Stimulated activated CD4-positive, alpha-beta T cell treated with anti-CD3 and anti-CD28 coated beads, Interleukin-4, amount 100 ng/mL, for 4 hours (primary cell): ENCODE results near the gene KCNQ2.
"Not testable (repeated sequence)": the region's sequence is repeated elsewhere in the genome, so short reads cannot be mapped to it uniquely, and the experiment has no call there.

Experiments
- DNase-seq, 2 experiments: peaks; one replicate each; pipeline ENCODE4 v3.0.0-alpha.2; 2020

Gene KCNQ2

DNA sequence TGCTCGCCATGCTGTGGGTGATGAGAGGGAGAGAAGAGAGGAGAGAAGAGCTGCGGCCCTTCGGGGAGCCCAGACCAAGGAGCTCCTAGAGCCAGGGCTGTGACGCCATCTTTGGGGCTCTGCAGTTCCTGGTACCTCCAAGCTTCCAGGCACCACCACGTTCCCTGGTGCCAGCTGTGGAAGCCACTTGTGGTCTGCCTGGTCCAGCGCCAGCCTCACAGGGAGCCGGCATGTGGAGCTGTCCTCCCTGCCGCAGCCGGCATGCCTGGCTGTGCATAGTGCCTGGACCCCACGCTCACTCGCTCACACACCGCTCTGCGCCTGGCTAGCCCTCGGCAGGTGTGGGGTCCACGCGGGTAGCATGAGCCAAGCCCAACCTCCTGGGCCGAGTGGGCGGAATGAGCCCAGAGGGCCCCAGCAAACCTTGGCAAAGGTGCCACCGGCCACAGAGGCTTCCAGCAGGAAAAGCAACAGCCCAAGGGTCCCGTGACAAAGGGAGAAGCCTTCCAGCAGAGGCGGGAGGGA, 92.0 kb downstream of the KCNQ2 start:
- no peak for DNase-seq

DNA sequence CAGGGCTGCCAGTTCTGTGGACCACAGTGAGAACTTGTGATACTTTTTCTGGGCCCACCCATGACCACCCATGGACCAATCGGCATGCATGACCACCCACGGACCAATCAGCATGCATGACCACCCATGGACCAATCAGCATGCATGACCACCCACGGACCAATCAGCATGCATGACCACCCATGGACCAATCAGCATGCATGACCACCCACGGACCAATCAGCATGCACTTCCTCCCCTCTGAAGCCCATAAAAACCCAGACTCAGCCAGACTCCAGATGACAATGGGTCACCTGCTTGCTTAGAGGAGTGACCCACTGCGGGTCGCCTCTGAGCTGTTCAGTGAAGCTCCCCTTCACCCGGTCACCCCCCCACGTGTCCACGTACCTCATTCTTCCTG, 92.6 kb downstream of the KCNQ2 start:
- not testable (repeated sequence) for DNase-seq

DNA sequence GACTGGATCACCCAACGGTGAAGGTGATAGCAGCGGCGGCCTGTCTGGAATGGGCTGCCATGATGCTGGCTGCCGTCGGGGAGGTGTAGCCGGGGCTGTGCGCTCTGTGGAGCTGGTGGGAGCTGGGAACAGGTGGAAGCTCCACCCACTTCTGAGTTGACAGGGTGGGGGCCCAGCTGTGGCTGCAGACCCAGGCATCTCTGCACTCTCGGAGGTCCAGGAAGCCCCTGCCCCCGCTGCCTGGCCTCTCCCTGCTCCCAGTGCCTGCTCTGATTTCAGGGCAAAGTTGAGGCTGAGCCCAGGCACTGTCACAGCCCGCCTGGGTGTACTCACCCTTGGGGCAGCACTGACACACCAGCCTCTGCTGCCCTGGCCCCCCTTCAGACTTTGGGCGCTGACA, 93.2 kb downstream of the KCNQ2 start:
- no peak for DNase-seq

DNA sequence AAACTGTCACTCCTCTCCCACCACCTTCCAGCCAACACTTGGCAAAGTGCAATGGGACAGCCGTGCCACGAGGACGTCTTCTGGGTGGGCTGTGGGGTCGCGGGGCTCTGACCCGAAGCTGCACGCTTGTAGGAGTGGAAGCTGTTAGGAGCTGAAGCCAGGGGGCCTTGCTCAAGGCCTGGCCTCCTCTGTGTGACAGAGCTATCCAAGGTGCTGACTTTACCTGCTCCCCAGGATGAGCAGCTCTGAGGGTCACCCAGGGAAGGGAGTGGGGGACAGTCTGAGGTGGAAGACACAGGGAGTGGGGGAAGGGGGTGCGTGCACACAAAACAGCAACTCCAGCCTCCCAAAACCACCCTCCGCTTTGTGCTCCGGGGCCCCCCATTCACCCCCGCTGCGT, 93.8 kb downstream of the KCNQ2 start:
- no peak for DNase-seq

DNA sequence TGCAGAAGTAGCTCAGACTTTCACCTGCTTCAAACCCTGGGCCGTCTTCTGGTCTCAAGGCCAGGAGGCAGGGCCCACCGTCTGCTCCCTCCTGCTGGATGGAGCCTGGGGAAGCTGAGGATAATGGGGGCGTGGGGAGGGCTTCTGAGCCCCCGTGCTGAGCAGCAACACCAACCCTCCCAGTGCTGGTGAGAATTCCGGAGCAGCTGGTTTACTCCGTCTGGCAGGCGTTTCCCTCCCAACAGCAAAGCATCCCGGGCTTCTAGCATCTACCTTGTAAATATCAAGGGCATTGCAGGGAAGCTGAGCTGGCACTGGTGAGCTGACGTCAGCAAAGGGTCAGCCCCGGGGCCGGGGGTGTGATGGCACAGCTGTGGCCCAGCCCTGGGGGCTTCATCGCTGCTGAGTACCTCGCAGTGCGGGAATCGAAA, 94.5 kb downstream of the KCNQ2 start:
- DNase-seq: no peak

DNA sequence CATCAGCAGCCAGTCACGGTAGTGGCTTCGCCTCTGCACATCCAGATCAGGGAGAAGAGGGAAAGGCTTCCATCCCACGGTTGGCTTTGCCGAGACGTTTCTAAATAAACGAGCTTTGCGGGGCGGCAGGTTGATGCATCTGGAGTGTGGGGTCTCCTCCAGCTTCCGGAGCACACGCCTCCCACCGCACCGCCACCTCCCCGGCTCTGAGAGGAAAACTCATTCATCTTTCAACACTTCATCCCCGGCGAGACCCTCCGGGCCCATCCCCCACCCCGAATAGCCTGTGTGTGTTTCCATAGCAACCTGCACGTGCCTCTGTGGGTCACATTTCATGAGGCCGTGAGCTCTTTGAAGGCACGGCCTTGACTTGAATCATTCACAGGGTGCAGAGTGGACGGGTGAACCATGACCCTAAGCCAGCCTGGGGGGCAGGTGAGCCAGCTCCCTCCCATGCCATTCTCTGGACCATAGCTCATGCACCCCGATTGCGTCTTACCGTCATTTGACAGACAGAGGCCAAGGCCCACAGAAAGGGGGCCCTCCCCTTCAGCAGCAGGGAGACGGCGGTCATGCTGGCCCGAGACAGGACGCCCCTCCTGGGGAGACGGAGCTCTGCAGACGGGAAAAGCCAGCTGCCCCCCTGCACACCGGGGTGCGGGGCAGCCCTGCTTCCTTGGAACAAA, 95.1 kb downstream of the KCNQ2 start:
- DNase-seq: no peak

DNA sequence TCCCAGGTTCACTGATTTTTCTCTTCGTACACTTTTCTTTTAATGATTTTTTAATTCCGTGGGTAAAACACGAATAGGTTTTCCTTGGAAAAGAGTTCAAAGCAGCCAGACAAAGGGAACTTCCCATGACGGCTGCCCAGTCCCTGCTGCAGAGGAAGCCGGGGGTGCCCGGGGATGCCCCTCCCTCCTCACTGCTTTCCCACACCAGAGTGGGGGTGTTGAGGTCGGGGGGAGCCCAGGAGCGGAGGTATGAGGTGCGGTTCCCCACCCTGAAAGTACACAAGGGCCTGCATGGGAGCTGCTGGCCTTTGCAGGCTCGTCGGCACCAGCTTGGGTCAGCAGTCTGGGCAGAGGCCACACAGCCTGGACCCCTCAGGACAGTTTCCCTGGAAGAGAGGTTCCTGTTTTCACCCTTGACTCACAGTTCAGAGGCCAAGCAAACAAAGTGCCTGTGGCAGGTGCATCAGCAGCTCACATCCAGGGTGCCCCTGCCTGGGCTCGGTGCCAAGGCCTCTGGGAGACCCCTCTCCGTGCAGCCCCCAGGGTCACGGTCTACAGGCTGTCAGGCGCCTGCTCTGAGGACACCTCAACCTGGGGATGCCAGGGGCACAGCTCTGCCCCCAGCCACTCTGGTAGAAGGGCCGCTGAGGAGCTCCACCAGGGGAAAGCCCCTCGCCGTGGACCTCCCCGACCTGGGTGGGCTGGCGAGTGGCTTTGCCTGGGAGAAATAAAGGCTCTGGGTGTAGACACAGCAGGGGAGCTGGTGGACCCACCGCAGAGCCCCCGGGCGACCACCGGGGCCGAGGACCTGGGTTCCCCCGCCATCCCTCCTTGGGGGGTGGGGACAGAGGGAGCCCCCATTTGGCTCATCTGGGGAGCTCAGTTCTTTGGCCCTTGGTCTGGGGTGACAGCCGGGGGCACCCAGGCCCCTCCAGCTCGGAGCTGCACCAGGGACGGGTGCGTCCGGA, 95.9 kb downstream of the KCNQ2 start:
- DNase-seq: no peak

DNA sequence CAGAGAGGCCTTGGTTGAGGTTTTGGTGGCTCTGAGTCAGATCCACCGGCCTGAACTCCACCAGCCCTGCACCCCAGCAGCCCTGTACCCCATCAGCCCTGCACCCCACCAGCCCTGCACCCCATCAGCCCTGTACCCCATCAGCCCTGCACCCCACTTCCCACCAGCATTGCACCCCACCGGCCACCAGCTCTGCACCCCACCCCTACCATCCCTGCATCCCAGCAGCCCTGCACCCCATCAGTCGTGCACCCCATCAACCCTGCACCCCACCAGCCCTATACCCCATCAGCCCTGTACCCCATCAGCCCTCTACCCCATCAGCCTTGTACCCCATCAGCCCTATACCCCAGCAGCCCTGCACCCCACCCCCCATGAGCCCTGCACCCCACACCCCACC, 97.0 kb downstream of the KCNQ2 start:
- no peak for DNase-seq

DNA sequence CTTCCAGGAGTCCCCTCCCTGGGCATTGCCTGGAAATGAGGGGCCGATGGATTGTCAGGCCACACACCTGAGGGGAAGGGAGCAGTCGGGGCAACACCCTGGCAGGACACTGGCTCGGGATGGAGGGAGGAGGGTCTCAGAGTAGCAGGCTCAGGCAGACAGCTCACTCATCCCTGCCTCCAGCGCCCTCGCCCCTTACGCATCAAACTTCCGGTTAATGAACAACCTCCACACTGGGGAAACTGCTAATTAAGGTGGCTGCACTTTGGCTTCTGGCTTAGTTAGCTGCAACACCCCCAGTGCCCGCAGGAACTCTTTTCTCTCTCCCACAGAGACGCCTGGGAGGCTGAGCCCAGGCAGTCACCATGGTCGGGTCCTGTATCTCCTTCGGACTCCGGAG, 98.0 kb downstream of the KCNQ2 start:
- no peak for DNase-seq

DNA sequence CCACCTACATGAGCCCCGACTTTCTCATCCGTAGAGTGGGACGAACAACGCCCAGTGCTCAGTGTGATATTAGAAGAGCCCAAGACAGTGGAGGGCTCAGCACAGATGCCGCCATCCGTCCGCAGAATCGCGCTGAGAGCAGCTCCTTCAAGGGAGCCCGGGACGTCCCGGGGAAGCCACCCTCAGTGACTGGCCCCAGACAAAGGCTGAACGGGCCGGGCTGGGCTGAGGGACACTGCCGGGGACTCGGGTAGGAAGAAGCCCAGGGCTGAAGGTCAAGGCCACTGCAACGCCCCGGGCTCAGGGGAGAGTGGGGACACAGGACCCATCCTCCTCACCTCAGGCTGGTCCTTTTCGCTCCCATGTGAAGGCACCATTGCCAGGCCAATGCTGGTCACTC, 98.5 kb downstream of the KCNQ2 start:
- no peak for DNase-seq

DNA sequence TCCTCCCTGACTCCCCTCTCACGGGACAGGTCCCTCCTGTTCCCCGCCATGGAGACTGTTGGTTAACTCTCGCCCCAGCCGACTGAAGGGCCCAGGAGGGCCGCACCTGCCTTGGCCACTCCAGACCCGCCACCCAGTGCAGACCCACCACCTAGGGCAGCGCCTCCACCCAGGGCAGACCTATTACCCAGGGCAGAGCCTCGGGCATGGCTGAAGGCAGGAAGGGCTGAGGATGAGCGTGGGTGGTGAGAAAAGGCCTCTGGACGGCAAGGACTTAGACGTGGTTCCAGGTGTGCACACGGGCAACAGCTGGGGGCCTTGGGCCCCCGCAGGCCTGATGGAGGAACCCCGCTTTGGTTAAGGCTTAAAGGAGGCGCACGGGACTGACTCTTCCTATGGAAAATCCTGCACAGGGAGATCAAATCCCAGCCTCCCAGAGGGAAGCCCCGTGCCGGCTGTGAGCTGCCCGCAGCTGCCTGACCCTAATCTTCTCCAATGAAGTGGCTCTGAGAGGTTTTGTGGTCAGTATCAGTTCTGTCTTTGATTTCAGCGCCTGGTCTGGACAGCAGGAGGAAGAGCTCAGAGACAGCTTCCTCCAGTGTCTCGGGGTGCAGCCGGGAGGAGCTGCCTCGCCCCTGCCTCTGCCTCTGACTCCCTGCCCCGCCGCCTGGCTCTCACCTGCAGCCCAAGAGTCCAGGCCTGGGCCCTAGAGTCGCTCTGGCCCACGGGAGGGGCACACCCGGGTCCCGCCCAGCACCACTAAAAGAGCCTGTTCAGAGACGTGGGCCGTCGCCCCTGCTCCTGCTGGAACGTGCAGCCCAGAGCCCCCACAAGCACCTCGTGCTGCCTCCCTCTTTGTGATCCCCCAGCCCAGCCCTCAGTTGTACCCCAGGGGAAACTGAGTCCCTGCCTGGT, 99.2 kb downstream of the KCNQ2 start:
- DNase-seq: no peak

DNA sequence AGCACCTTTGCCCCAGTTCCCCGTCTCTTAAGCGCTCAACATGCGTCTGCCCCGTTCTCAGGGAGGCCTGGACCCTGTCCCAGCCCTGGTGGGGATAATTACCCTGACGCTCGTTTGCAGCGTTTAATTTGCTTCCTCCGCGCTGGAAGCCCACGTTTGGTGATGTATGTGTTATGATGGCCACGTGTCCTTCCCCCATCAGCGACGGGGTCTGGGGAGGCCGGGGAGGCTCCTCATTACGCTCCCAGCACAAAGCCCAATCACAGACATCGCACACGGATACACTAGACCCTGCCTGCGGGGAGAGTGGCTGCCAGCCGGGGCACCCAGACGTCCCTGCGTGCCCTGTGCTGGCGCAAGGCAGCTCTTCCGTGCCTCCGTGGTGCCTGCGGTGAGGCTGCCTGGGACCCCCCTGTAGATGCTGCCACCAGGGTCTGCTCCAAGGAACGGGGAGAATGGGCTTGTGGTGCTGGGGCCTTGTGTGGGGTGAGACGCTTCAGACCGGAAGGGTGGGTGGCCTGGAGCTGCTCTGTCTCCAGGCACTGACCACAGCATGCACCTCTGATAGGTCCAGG, 101.1 kb downstream of the KCNQ2 start:
- DNase-seq: no peak

DNA sequence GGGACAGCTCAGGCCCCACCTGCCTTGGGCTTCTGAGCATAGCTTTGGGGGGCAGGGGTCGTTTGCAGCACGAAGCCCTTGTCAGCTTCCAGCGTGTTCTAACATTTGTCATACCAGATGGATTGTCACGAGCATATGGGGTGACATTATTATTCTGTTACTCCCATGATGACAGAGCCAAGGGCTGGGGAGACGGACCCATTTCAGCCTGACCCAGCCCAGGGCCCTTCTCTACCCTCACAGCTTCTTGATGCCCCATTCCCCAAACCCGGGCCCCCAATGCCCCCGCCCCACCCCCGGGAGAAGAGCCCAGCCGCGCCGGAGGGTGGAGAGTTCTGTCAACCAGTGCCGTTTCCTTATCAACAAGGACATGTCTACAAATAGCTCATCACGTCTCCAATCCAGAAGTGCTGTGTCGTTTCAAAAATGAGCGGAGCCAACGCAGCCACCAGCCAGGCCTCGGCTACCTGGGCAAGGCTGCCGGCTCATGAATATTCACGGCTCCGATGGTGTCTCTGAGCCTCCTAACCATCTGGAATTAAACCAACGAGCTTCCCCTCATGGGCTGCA, 101.8 kb downstream of the KCNQ2 start:
- no peak for DNase-seq

DNA sequence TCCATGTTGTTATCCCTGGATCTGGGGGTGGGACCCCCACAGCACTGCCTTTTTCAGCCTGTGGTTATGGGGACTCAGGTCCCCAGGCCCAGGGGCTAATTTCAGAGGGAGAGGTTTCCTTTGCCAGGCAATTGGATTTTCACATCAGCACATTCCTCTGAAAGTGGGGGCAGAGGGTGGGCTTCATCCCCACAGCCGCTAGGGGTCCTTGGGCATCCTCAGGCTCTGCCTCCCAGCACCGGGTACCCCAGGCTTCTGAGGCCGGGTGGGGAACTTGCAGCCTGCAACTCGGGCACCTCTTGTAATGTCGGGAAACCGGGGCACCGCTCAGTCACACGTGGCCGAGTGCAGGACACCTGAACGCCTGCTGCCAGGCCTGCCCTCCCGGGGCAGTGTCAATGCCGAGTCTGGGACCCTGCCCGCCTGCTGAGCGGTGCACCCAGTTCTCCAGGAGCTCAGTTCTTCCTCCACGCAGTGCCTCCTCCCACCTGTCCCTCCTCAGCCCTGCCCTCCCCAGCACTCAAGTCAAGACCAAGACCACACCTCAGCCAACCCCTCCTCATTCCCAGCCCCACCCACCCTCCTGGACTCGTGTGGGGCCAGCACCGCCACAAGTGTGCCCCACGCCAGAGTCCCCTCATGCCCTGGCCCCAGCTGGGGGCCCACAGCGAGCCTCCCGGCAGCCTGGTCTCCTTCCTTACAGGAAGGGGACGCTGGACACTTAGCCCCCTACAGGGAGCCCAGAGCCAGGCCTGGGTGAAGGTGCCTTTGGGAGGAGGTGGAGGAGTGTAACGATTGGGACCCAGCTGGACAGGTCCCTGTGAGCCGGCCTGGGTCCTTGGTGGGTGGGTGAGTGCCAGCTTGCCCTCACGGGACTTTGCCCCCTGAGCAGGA, 102.5 kb downstream of the KCNQ2 start:
- DNase-seq: no peak

DNA sequence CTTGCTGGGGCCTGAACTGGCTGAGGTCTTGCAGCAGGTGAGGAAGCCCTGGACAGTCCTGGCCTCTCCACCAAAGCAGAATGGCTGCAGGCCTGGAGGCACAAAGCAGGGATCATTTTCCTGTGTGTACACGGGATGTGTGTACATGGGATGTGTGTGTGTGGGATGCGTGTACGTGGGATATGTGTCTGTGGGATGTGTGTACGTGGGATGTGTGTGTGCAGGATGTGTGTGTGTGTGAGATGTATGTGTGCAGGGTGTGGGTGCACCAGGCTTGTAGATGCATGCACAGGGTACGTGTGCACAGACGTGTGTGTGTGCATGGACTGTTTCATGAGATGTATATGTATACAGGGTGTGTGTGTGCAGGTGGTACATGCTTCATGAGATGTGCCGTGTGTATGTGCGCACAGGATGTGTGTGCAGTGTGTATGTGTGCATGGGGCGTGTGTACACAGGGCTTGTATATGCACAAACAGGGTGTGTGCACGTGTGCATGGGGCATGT, 103.4 kb downstream of the KCNQ2 start:
- no peak for DNase-seq

DNA sequence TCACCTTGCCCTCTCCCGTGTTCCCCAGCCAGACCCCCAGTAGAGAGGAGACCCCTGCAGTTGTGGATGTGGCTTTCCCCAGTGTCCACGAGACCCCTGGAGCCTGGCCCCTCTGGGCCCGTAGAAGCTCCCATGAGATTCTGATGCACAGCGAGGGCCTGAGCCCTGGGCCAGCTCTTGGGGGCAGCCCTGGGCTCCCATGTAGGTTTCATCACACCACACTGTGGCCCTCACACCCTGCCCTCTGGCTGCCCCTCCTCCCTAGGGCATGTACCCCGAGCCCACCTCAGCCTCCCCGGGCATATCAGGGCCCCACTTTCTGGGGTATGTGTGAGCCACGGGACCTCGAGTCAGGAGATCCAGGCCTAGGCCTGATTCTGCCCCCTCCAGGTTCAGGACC, 104.3 kb downstream of the KCNQ2 start:
- DNase-seq: no peak

DNA sequence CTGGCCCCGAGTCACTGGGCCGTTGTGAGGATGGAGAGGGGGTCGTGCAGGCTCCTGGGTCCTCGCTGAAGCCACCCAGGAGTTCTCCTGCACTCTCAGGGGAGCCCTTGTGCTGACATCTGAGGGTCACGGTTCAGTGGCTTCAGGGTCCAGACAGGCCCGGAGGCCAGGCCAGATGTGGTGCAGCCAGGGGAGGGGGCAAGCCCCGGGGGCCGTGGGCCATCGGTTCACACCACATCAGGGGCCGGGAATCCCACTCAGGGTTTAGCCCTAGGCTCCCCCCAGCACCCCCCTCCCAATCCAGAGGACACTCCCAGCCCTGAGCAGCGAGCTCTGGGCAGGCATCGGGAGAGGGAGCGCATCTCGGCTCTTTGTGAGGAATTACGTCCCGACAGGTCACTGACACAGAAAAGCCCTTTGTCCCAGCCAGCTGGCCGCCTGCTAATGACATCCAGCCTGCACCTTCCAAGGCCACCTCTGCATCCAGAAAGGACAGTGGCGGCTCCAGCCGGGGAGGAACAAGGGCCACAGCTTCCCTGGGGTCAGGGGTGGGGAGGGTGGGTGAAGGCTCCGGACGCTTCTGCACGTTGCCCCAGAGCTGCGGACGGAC, 104.9 kb downstream of the KCNQ2 start:
- no peak for DNase-seq

DNA sequence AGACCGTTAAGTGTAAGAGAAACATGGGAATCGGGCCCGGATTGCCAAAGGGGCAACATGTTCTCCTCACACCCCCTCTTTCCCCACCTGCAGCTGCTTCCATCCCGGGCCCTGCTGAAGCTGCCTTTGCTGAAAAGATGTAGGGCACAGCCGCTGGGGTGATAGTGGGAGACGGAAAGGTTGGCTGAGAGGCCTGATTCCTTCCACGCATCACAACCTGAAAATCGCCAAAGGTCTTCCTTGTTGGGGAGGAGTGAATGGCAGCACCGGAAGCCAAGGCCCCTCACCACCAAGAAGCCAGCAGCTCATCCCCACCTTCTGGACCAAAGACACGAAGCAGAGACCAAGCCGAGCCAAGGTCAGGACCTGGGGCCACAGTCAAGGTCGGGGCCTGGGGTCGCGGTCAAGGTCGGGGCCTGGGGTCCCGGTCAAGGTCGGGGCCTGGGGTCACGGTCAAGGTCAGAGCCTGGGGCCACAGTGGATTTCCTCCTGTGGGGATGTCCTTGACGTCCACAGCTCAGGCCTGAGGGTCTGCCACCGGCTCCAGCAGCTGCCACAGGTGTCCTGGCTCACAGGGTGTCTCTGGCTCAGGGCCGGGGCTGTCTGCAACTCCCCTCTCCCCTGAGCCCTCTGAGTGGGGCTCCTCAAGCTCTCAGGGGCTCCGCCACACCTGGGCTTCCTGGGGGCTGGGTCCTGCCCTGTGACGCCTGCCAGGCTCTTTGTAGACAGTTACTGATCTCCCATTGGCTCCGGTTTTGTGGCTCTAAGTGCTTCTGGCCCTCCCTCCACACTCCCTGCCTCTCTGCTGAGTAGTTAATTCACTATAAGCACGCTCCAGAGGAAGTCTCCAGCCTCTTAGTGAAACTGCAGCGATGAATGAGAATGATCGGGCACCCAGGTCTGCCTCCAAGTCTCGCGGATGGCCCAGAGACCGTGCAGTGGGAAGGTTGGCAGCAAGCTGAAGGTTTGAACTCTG, 105.8 kb downstream of the KCNQ2 start:
- no peak for DNase-seq
